Right lobe of liver (tissue), 4 donors: ENCODE results near the gene SLC34A3.

Source experiments
- CTCF ChIP-seq, 4 donors: fragments of 200-600 bp in 3 of 4; fragments of 450-650 bp in 1 of 4; IDR thresholded peaks; one replicate each; pipeline versions ENCODE4 v1.5.1 to v1.8.0; 2016 to 2022; ENCODE audit warnings: antibody characterized with exemption in 4 of 4, mild to moderate bottlenecking in 2 of 4
- POLR2A ChIP-seq: fragments of 450-650 bp; IDR thresholded peaks from one replicate; pipeline ENCODE4 v1.6.1; 2017; ENCODE audit warnings: antibody characterized with exemption, mild to moderate bottlenecking
- donor health status: DM: no; HTN: no; CAD: no.
- donor health status: DM: no; HTN: no; CAD: no.
- donor health status: DM: no; HTN: yes; CAD: no.

- TF ChIP-seq CTCF (IDR thresholded peaks at IDR 0.05) (no peak), POLR2A (no peak)
Measured at GRCh38 chr9:137216188-137216965, 14.3 kb upstream of the SLC34A3 start.
